ENCODE data around the gene CLK3. TPM values are rescaled to one million over a fixed set of nuclear protein-coding genes. Genes with fewer than 3 reads are reported as not detected.

Gene CLK3
- total RNA-seq, 1 donor from 2014 or later = 73.6 TPM

GRCh38 chr15:74667975-74668374 is 52.3 kb downstream of the CLK3 start:
- TF ChIP-seq CTCF (conservative IDR thresholded peaks at IDR 0.05) = no peak
- no peak for DNase-seq (ENCODE audit: extremely low spot score, unreplicated experiment)
- H3K27me3 Mint-ChIP-seq = no peaks in the 10 kb centered on the region
- H3K9me3 Mint-ChIP-seq = no peaks in the 10 kb centered on the region
- H3K4me1 Mint-ChIP-seq (ENCODE audit: unreplicated experiment) = peaks cover 16% of the 10 kb centered on the region
- H3K36me3 Mint-ChIP-seq = peaks cover 25% of the 10 kb centered on the region
- H3K27ac Mint-ChIP-seq = no peak overlapping the region
- H3K4me3 Mint-ChIP-seq = no peak overlapping the region

- DNase-seq (ENCODE audit: extremely low spot score, unreplicated experiment) = no peak
- Mint-ChIP-seq H3K4me1 (ENCODE audit: unreplicated experiment) (peaks cover 7% of the 10 kb centered on the region), H3K27ac (no peak overlapping the region), H3K9me3 (peaks cover 5% of the 10 kb centered on the region), H3K36me3 (peaks cover 33% of the 10 kb centered on the region), H3K4me3 (no peak overlapping the region), H3K27me3 (no peaks in the 10 kb centered on the region)
- no peak for TF ChIP-seq CTCF (conservative IDR thresholded peaks at IDR 0.05)
These were observed 54.0 kb downstream of the CLK3 start for GRCh38 chr15:74669627-74670026.

GRCh38 chr15:74674161-74674560 is 58.5 kb downstream of the CLK3 start:
- Mint-ChIP-seq H3K4me1 (ENCODE audit: unreplicated experiment) (peaks cover 6% of the 10 kb centered on the region), H3K27me3 (no peaks in the 10 kb centered on the region), H3K36me3 (peaks cover 29% of the 10 kb centered on the region), H3K9me3 (peaks cover 5% of the 10 kb centered on the region), H3K27ac (peak overlapping the region; percentile 98), H3K4me3 (peak overlapping the region; percentile 69)
- DNase-seq (ENCODE audit: extremely low spot score, unreplicated experiment) = no peak
- no peak for TF ChIP-seq CTCF (conservative IDR thresholded peaks at IDR 0.05)

DNA sequence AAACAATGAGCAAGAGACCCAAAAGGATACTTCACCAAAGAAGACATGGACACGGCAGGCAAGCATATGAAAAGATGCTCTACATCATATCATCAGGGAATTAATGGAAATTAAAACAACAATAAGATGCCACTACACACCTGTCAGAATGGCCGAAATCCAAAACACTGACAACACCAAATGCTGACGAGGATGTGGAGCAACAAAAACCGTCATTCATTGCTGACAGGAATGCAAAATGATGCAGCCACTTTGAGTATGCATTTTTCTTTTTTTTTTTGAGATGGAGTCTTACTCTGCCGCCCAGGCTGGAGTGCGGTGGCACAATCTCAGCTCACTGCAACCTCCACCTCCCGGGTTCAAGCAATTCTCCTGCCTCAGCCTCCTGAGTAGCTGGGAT is 61.2 kb downstream of the CLK3 start:
- Mint-ChIP-seq H3K27ac (no peak overlapping the region), H3K4me3 (no peak overlapping the region), H3K4me1 (ENCODE audit: unreplicated experiment) (peaks cover 6% of the 10 kb centered on the region), H3K9me3 (peaks cover 5% of the 10 kb centered on the region), H3K27me3 (no peaks in the 10 kb centered on the region), H3K36me3 (peaks cover 33% of the 10 kb centered on the region)
- no peak for TF ChIP-seq CTCF (conservative IDR thresholded peaks at IDR 0.05)
- no peak for DNase-seq (ENCODE audit: extremely low spot score, unreplicated experiment)

Other genes starting within 250 kb of the CLK3 start
- 0.80 and 1.0 TPM in 2 replicates for gene CYP11A1, start 248.2 kb upstream of the CLK3 start, total RNA-seq (ENCODE audit: low replicate concordance)
- 6.3 and 11.2 TPM in 2 replicates for gene SEMA7A, start 181.9 kb upstream of the CLK3 start, total RNA-seq (ENCODE audit: low replicate concordance)
- gene UBL7, start 154.7 kb upstream of the CLK3 start, total RNA-seq (ENCODE audit: low replicate concordance) = 42.0 and 57.0 TPM in 2 replicates
- gene ARID3B, start 74.6 kb upstream of the CLK3 start, total RNA-seq (ENCODE audit: low replicate concordance) = 25.8 and 28.8 TPM in 2 replicates
- 72.3 and 105 TPM in 2 replicates for gene EDC3, start 80.2 kb downstream of the CLK3 start, total RNA-seq (ENCODE audit: low replicate concordance)
- 189 and 410 TPM in 2 replicates for gene CYP1A1, start 109.7 kb downstream of the CLK3 start, total RNA-seq (ENCODE audit: low replicate concordance)
- gene CYP1A2, start 133.0 kb downstream of the CLK3 start, total RNA-seq (ENCODE audit: low replicate concordance) = 1.6 TPM in 1 of 2 replicates, not detected in the other
- gene CSK, start 166.2 kb downstream of the CLK3 start, total RNA-seq (ENCODE audit: low replicate concordance) = 77.4 and 102 TPM in 2 replicates
- gene LMAN1L, start 197.0 kb downstream of the CLK3 start, total RNA-seq (ENCODE audit: low replicate concordance) = not detected in 2 replicates
- gene CPLX3, start 210.8 kb downstream of the CLK3 start, total RNA-seq (ENCODE audit: low replicate concordance) = not detected in 2 replicates
- 44.9 and 46.4 TPM in 2 replicates for gene ULK3, start 227.3 kb downstream of the CLK3 start, total RNA-seq (ENCODE audit: low replicate concordance)